GM19452 (cell line): ENCODE measurements around the gene CX3CL1.
"Not testable (repeated sequence)": the region's sequence is repeated elsewhere in the genome, so short reads cannot be mapped to it uniquely, and the experiment has no call there.

Experiments
- ATAC-seq: cut with Tn5 transposase; IDR thresholded peaks from one replicate; pipeline ENCODE4 v1.9.1; 2021; ENCODE audit not compliant: unreplicated experiment

CX3CL1 gene

DNA sequence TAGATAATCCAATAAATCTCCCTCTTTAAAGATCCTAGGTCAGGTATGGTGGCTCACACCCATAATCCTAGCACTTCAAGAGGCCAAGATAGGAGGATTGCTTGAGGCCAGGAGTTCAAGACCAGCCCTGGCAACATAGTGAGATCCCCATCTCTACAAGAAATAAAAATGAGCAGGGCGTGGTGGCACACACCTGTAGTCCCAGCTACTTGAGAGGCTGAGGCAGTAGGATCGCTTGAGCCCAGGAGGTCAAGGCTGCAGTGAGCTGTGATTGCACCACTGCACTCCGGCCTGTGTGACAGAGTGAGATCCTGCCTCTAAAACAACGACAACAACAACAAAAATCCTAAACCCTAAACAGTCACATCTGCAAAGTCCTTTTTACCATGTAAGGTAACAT lies 15.7 kb upstream of the CX3CL1 start:
- no peak for ATAC-seq

DNA sequence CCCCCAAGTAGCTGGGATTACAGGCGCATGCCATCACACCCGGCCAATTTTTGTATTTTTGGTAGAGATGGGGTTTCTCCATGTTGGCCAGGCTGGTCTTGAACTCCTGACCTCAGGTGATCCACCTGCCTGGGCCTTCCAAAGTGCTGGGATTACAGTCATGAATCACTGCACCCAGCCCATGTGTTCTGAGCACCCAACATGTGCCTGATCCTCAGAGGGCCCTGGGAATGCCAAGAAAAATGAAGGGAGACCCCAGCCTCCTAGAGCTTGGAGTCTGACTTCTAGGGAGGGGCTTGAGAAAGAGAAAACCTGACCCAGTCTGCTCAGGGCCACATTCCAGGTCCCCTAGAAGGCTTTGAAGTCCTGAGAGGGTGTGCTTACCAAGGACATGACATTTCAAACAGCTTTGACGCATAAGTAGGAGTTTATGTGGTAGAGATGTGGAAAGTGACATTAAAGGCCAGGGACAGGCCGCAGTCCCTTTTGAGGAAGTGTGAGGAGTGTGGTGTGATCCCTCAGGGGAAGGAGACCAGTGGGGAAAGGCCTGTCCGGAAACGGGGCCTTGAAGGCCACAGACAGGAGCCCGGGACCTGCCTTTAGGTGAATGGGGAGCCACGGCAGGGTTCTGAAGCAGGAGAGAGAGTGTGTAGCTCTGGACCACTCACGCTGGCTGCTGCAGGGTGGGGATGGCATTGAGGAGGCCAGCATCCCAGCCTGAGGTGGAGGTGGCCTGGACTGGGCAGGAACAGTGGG lies 14.8 kb upstream of the CX3CL1 start:
- no peak for ATAC-seq

DNA sequence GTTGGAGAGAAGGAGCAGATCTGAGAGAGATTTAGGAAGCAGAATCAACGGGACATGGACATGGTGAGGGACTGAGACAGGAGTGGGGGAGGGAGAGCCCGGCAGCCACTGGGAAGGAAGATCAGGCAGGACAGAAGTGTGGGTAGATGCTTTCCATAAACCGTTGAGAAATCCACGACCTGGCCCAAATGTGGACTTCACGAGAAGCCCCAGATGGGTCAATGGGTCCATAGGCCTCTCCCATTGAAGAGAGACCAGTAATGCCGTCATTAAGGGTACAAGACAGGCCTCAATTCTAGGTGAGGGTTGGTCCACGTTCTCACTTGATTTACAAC lies 14.2 kb upstream of the CX3CL1 start:
- no peak for ATAC-seq

DNA sequence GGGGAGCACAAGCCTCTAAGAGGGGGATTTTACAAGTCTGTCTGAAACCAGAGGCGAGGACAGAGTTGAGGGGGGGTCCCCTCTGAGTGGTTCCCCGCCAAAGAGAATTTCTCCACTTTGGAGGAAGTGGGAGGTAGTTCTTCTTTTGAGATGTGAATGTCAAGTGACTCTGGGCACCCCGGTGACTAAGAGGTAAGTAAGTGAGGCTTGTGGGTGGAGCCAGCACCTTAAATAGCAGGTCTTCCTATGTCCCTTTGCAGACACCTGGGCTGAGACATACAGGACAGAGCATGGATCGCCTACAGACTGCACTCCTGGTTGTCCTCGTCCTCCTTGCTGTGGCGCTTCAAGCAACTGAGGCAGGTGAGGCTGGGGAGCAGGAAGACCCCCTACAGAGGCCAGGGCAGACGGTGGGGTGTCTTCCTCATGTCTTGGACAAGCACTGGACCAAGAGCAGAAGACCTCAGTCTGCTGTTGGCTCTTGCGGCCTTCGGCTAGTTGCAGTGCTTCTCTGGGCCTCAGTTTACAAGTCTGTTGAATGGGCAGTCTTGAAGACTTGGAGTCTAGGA lies 13.7 kb upstream of the CX3CL1 start, which contains the start of gene CCL22:
TSS of gene CCL22 (plus strand) at position 257 of the 569 bp plus-strand sequence. CDS start at position 291, 34 bp downstream.
- no peak for ATAC-seq

DNA sequence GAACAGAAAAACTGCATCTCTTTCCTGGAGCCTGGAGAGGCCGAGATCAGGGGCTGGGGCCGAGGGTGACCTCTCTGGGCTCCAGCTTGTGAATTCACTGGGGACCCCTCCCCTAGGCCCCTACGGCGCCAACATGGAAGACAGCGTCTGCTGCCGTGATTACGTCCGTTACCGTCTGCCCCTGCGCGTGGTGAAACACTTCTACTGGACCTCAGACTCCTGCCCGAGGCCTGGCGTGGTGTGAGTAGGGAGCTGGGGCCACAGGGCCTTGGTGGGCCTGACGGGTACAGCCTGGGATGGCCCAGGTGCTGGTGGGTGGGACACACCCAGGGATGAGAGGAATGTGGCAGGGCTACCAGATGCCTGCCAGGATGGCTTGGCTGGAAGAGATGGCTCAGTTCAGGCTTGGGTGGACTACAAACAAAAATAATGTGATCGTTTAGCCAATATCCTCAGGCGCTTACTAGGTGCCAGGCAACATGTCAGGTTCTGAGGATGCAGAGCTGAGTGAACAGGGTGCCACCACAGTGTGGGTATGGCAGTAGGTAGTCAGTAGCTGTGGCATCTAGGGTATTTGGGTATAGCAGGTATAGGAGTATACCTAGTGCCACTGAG lies 11.9 kb upstream of the CX3CL1 start:
- no peak for ATAC-seq

DNA sequence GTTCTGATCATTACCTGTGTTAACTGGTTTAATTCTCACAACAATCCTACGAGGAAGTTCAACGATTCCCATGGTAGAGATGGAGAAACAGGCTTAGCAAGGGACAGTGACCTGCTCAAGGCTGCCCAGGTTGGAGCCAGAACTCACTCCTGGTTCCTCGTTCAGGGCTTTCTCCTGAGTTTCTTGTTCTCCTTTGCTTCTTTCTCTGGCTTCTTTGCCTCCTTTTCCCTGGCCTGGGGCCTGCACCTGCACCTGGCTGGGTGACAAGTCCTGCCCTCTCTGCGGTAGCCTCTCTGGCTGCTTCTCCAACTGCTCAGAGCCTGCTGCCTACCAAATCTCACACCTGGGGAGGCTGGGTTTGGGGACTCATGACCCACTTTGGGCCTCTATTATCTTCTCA lies 10.9 kb upstream of the CX3CL1 start:
- no peak for ATAC-seq

DNA sequence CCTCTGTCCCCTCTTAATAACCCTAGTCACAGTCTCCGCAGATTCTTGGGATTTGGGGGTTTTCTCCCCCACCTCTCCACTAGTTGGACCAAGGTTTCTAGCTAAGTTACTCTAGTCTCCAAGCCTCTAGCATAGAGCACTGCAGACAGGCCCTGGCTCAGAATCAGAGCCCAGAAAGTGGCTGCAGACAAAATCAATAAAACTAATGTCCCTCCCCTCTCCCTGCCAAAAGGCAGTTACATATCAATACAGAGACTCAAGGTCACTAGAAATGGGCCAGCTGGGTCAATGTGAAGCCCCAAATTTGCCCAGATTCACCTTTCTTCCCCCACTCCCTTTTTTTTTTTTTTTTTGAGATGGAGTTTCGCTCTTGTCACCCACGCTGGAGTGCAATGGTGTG lies 8.1 kb upstream of the CX3CL1 start:
- ATAC-seq, result no peak

DNA sequence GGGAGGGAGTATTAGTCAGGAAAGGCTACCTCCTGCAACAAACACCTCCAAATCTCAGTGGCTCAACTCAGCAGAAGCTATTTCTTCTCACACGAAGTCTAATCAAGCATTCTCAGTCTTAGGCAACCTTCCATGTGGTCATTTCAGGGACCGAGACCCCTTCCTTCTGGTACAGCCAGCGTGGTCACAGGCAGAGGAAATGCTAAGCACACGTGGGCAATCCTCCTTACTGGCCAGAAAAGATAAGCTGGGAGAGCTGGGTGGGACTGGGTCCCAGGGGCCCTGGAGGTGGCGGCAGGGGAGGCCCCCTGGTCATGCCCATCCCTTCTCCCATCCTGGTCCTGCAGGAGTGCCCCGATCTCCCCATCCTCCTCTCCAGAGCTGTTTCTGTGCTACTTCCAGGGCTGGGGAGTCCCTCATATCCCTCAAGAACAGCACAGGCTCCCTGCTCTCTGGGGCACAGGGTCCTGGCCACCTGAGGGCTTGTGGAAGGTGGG lies 5.7 kb upstream of the CX3CL1 start:
- no peak for ATAC-seq

DNA sequence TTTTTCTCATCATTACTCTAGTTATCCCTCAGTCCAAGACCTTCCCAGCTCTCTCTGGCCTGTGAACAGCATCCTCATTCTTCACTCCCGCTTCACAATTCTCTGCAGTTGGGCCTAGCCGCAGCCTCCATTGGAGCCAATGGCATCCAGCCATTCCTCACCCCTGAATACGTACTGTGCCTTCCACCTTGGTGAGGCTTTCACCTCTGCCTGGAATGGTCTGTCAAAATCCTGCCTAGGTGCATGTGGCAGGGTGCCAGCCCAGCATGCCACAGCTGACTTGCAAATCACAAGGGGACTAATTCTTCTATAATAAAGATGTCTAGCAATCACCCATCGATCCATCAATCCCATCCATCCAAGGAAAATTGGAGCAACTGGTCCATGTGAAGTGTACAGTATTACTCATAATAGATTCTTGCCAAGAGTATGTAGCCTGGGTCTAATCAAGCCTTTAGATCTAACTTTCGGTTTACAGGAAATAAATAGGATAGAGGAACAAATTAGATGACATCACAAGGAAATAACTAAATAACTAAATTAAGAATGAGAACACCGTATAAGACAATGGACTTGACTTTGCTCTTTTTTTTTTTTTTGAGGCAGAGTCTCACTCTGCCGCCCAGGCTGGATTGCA lies 5.1 kb upstream of the CX3CL1 start:
- ATAC-seq, result no peak

DNA sequence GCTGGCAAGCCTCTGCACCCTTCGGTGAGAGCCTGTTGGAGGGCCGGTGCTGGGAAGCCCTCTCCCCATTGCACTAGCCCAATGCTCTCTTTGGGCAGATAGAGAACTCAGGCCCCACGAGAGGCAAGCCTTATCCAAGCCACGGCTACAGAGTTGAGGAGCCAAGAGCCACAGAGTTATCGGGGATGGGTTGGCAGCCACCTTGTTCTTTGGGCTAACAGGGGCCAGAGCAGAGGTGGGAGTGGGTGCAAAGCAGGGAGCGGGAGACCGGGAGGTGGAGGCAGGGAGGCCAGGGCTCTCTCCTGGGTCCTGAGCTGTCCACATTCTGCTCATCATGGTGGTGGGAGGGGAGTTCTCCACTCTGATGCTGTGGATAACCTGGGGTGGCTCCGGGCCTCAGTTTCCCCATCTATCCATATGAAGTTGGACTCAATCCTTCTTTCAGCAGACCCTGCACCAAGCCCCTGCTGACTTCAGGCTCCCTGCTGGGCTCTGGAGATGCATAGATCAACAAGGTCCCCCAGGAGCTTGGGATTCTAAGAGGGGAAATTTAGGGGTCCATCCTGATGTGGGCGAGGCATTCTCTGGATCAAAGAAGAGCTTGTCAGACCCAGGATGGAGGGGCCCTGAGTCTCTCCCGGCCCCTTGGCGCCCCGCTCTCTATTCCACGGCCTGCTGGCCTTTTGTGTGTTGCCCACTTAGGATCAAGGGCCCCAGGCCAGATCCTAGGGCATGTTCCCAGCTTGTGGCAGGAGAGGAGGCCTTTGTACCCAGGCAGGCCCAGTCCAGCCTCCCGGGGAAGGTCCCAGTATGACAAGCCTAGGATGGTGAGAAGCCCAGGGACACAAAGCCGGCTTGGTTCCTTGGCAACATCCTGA lies 557 bp upstream of the CX3CL1 start:
- ATAC-seq, result no peak

DNA sequence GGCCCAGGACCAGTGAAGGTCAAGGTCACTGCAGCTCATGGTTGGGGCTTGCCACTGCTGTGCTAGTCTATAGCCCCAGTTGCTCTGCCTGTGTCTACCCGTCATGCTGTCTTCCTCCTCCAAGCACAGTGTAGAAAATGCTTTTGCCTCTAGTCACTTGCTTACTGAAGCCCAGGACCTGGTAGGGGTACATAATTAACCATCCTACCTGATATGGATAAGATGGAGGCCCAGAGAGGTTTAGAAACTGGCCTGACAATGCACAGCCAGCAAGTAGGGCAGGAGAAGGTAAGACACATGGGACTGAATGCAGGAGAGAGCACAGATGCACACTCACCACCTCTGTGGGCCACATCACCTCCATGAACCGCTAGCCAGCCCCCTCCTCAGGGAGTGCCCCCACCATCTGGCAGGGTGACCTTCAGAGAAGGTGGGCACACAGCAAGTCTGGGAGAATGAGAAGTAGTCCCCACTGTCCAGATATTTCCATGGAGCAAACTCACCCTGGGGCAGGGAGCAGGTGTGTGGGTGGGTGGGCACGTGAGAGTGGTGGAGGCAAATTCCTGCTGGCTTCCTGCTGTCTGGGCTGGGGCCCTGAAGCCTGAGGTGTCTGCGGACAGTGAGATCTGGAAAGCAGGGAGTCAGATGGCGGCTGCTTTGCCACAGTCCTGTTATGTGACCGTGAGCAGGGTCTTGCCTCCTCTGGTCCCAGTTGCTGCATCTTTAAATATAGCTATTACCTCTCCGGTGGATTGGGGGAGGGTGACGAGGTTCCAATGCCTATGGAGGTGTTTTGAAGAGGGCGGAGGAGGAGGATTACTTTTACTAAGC lies 1.0 kb downstream of the CX3CL1 start:
- ATAC-seq, result no peak

DNA sequence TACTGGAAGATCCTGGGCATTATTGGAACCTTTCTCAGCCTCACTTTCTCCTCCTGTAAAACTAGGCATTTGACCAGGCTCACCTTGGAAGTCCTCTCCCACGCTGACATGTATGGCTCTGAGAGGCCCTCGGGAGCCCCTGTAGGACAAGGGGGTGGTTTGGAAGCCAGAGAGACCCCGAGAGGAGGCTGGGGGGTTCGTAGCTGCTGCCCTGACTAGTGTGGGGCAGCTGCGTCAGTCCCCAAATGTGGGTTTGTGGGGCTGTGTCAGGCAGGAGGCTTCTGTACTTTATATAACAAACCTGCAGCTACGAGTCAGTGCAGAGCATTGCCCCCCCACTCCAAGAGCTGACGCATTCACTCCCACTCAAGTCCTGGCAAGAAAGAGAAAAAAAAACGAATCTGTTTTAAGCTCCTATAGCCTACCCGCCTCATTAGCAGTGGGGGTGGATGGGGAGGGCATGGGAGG lies 1.8 kb downstream of the CX3CL1 start:
- ATAC-seq, result no peak

DNA sequence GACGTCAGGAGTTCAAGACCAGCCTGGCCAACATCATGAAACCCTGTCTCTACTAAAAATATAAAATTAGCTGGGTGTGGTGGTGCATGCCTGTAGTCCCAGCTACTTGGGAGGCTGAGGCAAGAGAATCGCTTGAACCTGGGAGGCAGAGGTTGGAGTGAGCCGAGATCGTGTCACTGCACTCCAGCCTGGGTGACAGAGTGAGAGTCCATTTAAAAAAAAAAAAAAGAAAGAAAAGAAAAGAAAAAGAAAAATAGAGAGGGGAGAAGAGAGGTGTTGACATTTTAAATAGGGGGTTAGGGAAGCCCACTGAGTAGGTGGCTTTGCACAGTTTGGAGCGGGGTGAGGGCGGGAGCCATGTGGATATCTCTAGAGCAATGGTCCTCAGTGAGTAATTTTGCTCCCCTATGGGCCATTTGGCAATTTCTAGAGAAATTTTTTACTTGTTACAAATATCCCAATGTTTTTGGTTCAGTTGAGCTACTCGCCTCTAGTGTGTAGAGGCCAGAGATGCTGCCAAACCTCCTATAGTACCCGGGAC lies 2.7 kb downstream of the CX3CL1 start:
- not testable (repeated sequence) for ATAC-seq

DNA sequence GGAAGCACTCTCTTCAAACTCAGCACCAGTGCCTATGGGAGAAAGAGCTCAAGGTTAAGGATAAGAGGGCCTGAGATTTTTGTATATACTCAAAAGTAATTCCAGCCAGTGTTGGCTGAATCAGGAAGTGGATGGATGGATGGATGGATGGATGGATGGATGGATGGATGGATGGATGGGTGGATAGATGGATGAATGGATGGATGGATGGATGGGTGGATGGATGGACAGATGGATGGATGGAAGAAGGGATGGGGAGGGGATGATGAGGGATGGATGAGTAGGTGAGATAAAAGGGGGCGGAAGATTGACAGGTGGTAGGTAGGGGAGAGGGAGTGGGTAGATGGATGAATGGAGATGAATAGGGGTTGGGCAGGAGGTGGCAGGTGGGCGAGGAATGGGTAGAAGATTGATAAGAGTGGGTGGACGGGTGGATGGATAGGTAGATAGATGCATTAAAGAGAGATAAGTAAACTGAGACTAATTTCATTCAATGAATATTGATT lies 4.1 kb downstream of the CX3CL1 start:
- ATAC-seq, result no peak

DNA sequence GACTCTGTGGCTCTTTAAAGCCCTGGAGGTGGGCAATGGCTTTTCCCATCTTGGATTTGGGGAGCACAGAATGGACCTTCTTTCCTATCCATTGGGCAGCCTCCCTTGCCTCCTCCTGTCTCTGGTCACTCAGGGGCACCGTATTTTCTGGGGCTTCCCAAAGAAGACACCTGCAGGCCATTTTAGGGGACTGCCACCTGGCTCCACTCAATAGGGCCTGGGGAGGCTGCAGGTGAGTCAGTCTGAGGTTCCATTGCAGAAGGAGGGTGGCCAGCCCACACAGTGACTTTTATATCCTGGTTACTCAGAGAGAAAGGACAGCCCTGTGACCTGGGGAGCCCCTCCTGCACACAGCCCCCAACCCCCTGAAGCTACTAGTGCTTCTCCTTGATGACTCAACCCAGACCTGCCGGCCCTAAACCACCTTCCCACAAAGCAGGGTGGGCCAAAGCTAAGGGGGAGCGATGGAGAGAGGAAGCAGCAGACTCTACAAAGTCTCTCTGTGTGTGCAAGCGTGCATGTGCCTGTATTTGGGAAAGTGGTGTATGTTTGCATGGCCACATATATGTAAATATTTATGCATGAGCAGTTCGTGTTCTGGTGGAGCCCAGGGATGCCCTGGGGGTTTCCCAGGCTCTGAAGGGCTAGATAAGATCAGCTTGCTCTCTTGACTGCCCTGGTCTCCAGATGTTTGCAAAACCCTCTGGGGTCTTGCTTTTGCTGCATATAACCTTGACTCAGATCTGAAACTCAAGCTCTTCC lies 5.0 kb downstream of the CX3CL1 start:
- peak; percentile 63 for ATAC-seq

DNA sequence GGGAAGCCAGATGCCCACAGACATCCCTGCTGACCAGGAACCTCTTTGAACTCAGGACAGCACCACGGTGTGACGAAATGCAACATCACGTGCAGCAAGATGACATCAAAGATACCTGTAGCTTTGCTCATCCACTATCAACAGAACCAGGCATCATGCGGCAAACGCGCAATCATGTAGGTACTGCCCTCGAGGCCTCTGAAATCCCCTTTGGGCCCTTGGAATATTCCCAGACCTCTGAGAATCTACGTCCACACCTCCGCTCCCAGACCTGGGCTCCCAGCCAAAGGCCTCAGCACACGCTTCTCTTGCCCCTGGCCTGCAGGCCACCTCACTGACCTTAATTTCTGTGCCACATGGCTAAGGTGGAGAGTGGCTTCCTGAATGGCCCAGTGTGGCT lies 7.3 kb downstream of the CX3CL1 start:
- no peak for ATAC-seq

DNA sequence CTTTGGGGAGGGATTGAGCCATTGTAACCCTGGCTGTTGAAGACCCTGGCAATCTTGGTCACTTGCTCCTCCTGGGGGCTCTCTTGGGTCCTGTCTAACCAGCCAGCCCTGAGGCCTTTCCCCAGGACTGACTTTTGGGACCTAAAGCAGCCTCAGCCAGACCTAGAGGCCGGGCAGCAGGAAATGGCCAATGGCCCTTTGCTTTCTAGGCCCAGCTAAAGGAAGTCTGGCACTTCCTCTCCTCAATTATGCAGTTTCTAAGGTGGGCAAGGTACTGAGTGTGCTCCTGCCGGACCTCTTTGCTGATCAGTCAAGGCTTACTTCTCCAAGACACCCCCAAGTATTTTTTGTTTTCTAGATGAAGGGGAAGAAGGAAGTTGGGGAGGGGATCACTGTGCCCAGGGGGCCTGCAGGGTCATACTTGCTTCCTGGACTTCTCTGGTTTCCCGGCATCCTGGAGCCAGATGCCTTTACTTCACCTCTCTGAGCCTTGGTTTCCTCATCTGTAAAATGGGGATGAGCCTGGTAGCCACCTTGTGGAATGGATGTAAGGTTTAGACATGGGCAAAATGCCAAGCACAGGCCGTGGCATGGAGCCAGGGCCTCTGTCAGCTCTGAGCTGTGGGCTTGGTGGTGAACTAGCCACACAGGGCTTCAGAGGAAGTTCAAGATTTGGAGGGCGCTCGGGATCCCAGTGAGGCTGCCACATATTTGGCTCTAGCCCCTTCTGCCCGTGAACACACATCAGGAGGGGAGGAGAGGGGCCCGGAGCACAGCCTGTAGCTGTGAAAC lies 8.6 kb downstream of the CX3CL1 start:
- ATAC-seq, result no peak
